Measurements from ENCODE around the gene FOXL2.

The FOXL2 gene

GRCh38 chr3:138944929-138945708, 1.8 kb downstream of the FOXL2 start:
- no peak for FAIRE-seq

DNA sequence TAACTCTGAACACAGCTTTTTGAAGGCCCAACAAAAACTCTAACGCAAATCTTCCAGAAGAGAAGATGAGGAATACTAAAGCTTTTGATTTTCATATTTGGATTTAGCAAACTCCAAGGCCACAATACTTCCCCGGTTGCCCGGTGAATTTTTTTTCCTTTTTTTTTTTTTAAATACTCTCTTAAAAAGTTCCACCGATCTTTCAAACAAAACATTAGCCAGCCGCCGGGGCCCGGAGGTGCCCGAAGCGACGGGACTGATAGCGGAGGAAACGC, 2.3 kb downstream of the FOXL2 start:
- no peak for FAIRE-seq

- FAIRE-seq = no peak
Observed at GRCh38 chr3:138943724-138944653, 2.9 kb downstream of the FOXL2 start.

DNA sequence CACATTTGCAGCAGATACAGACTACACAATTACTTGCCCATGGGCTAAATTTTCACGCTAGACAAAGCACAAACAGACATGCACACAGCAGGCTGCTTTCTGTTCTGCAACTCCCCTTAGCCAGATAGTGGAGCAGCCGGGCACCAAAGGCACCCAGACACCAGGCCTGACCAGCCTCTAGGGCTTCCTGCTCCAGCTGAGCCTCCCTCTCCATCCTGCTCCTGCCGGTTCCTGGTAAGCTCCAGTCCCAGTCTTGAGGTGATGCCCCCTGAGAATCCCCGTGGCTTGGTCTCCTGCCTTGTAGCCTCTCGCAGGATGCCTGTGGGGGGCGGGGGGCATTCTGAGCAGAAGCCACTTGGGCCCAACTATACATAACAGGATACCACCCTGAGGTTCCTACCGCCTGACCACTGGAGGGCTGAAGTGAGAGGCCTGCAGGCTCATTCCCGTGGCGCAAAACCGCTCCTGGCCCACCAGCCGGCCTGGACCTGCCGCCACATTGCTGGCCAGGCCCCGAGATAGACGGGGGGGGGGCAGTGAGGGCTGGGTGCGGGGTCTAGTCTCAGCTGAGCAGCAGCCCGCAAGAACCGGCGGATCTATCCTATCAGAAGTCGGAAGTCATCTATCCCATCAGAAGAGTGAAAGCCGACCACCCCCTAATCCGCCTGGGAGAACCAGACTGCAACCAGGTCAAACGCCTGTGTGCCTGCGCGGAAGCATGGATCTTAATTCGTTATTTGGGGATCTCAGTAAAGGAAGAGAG, 3.9 kb downstream of the FOXL2 start:
- FAIRE-seq = no peak

DNA sequence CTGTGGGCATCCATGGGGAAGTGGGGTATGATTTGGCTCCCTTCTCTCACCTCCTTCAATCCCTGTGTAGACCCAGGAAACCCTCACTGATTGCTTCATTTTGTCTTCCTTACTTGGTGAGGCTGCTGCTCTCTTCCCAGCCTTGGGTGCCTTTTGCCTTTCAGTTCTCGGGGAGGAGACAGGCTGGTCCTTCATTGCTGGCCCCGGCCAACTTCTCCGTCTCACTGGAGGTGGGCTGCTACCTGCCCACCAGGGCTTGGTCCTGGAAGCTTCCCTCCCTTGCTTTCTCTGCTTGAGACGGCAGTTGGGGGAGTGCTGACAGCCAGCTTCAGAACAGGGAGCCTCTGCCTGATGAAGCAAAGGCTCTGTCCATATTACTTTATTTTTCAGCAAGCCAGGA, 4.7 kb downstream of the FOXL2 start:
- no peak for FAIRE-seq

DNA sequence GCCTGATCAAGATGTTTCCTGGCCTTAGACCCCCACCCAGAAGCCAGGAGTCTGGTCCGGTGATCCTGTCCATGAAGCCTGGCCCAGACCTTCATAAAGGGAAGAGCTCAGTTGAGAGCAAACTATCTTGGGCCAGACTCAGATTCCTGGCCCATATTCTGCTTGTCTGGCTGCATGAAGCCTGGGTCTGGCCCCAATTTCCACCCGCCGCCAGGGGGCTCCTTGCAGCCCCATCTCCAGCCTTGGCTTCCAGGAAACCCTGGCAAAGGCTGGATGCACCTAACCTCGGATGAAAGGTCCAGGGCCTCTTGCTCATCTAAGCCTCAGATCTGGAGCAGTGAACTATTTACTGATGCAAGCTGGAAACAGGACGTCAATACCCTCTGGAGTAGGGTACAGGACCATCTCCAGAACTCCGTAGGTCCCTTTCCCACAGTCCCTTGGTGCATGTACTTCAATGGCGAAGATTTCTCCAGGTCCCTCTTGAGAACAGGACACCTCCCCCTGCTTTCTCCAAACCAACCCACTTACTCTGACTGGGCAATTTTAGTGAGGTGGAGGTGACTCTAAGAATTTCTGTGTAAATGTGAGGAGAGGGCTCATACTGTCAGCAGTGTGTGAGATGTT, 5.6 kb downstream of the FOXL2 start:
- FAIRE-seq = no peak

- FAIRE-seq = no peak
Observed at GRCh38 chr3:138940446-138940845, 6.5 kb downstream of the FOXL2 start.

DNA sequence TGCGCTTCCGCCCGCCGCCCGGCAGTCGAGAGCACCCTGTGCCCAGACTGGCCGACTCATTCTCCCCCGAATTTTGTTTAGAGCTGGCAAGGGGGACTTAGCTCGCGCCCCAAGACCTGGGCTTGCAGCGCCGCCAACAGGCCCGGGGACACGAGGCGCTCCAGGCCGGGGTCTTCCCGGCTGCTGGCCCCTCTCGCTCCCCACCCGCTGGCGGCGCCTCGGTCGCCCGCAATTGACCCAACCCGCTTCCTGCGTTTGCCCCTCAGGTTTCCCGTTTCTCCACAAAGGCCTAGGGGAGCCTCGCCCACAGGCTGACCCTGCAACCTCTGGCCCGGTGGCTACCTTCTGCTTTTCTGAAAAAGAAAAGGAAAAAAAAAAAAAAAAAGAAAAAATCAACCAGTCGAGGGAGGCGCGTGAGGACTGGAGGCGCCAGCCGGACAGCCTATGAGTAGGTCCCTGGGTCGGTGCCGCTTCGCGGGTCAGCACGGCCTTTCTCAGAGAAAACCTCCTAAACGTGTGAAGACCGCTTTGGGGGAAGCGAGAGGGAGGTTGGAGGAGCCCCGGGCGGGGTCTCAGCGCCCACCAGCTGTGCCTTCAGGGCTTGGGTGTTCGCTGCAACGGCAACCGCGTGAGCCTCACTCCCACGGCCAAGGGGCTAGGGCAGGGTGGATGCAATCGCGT, 7.2 kb downstream of the FOXL2 start:
- FAIRE-seq = no peak

- no peak for FAIRE-seq
Observed at GRCh38 chr3:138938877-138939560, 7.9 kb downstream of the FOXL2 start.

DNA sequence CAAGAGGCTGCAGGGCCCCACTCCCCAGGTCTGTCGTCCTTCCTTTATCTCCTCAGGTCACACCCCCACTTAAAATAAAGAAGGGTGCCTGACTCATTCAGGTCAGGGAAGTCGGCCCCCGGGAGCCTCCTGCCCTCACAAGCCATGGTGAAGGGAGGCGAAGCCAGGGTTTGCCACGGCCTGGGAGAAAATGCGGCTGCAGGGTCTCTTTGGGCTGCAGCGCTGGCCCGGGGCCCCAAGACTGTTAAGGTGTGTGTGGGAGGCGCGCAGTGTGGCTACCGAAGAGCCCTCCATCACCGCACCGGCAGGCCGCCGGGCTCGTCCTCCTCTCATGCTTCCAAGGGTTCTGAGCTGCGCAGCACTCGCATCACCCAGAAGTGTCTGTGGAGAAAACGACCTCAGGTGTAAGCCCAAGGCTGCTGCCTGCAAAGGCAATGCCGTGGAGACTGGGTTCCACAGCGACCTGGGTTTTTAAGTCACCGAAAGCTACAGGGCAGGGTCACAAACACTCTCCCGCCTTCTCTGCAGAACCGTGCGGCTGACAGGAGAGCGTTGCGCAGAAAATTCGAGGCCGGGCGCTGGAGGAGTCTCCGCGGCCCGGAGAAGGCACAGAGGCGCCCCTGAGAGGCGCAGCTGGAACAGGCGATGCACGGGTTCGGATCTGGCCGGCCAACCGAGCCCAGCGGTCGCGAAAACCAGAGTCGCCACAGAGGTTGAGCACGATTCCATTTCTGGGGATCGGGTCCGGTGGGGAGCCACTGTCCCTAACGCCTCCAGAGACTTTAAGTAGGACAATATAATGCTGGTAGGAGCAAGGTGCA, 8.7 kb downstream of the FOXL2 start:
- no peak for FAIRE-seq

DNA sequence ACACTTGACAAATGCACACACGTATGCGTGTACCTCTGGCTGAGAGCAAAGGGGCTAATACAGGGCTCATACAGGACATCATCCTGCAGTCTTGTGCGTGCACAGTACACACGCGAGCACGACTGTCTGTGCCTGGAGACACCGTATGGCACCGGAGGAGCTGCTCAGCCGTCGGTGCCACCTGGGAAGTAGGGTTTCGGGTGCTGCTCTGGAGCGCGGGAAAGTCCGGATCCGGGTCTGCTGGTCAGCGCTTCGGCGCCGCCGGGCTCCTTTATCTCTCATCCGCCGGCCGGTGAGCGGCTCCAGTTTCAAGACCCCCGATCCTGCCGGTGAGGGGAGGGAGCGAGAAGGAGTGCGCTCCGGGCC, 9.3 kb downstream of the FOXL2 start:
- no peak for FAIRE-seq

DNA sequence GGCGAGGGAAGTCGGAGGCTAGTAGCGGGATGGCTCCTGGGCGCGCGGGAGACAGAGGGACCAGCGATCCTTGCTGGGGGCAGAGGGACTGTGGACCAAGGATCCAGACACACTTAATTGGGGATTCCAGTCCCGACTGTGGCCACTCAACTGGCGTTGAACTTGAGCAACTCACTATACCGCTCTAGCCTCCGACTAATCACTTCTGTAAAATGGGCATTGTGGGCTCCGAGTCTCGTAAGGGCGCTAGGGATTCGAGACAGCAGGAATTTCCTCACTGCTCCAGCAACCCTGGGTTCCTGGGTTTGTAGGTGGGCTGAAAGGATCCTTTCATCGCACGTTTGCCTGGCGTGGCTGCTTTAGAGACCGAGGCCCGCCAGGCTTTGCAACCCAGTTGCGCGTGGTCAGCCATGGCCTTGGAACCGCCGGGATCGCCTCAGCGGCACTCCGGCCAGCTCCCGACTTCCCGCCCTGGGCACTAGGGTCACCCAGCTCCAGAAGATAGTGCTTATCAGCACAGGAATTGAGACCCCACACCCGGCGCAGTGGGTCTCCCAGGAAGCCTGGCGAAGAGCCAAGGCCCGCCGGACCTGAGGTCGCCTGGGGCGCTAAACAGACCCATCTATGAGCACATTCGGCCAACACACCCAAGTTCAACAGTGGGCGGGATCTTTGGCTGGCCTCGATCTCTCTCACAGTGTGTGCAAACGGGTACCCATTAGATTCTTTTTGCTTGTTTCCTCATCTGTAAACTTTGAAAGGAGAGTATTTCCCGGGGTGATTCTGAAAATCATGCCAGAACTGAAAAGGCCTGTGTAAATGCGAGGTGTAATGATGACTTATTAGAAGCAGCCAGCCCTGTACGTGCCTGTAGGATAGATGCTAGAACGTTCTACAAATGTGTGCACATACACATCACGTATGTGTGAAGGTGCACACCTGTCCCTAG, 9.9 kb downstream of the FOXL2 start:
- no peak for FAIRE-seq

- no peak for FAIRE-seq
Observed at GRCh38 chr3:138935863-138936740, 10.8 kb downstream of the FOXL2 start.

DNA sequence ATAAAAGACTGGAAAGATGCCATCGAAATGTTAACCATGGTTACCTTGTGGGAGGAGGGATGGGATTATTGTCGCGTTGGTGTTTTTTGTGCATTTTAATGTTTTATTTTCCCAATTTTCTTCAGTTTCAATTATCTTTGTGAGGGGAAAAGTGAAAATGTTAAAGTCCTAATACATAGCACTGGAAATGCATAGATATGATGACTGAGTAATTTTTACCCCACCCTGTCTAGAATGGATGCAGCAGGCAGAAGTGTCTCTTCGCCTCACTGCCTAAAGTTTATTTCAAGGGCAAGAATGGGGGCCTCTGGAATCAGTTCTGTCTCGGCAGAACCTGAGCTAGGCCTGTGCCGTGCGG, 11.5 kb downstream of the FOXL2 start:
- FAIRE-seq = no peak

DNA sequence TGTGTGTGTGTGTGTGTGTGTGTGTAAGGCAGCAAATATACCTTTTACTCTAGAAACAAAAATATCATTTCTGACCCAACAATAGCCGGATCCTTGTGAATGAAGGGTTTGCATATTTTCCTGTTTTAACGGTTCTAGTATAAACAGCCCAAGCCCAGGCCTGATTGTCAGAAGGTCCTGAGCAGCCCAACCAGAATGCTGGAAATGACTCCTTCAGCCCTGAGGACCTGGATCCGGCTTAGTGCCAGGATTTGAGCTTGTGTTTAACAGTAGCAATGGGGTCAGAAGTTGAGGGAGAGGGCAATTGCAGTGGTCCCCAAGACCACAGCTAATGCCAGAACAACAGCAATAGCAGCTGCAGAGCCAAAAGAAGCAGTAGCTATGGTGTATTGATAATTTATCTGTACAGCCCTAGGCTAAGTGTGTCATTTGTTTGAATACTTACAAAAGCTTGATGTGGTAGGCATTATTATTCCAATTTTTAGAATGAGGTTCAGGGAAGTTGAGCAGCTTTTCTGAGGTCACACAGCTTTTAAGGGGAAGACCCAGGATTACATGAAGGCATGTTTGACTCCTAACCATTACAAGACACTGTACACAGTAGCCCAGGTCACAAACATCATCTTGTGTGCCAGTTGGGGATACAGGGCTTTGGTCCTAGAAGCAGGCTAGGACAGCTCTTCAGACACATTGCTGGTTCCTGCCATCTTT, 12.8 kb downstream of the FOXL2 start:
- FAIRE-seq = no peak

DNA sequence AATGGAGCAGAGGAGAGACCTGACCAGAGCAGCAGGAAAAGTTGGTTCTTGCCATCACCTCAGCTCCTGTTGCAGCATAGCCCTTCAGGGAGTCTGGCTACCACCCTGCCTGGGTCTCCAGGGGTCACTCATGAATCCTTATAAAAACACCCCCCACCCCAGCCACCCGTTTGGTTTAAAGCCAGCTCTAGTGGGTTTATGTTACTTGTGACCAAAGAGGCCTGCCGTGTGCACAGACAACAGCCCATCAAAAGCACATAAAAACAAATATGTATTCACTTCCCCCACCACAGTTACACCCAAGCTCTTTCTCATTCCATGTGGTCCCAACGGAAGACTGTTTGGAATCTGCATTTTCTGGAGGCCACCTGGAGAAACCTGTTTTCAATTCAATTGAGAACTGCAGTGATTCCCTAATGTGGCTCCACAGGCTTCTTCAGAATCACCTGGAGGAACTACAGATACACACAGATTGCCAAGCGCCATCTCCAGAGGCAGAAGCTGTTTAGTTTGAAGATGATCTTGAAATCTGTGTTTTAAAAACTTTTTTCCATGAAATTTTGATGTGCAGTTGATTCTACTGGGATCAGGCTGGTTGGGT, 13.8 kb downstream of the FOXL2 start:
- no peak for FAIRE-seq

DNA sequence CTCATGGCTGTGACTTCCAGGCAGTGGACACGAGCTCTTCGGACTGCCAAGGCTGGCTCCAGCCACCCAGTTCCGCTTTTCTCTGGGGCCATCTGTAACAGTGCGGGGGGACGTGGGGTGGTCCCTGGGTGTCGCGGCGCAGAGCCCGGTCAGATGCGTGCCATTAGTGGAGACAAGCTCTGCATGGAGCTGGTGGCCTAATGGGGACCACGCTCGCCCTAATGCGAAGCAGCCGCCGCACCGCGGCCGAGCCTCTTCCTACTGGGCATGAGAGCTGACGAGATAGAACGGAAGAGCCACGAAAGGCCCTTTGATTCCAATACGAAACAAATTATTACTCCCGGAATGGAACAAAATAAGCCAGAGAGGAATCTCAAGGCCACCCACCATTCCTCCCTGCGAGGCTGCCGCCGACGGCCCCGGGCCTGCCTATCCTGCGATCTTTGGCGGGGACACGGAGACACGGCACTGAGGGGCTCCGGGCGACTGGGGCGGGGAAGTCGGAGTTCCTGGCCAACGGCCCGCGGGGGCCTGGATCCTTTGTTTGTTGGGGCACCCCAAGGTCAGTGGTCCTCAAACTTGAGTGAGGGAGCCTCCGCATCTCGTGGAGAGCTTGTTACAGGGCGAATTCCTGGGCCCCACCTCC, 18.1 kb downstream of the FOXL2 start:
- no peak for FAIRE-seq

All from colon (tissue), 2 donors.